Measurements from ENCODE around the gene RNF11.
A peak's percentile ranks its signal among the peaks of the same experiment; 100 is the strongest.

RNF11 gene

DNA sequence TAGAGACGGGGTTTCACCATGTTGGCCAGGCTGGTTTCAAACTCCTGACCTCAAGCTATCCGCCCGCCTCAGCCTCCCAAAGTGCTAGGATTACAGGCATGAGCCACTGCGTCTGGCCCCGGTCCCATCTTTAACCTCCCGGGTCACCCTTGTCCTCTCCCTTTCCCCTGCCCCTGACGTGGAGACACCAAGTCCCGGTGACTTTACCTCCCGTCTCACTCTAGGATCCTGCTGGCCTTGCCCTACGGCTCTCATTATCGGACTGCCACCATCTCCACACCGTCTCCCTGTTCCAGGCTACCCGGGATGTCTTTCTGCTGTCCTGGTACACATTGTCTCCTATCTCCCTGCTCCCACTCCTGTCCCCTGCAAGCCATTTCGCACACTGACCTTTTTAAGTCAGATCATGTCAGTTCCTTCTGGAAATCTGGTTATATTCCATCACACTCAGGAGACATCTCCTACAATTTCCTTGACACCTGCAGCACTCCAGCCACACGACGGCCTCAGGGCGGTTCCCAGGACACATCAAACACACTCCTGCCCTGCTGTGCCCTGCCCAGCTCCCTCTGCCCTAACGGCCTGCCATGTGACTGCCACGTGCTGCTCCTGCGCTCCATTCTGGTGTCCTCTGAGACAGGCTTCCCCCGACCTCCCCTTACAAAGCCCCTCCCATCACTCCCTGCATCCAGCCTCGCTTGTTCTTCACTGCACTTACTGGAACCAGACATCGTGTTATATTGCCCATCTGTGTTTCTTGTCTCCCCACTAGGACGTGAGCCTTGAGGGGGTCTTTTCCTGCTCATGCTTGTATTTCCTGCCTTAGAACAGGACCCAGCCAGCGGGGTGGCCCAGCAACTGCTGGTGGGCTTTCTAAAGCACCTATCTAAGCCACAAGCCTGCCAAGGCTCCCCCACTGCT lies 61.6 kb downstream of the RNF11 start:
- DNase-seq: no peak

DNA sequence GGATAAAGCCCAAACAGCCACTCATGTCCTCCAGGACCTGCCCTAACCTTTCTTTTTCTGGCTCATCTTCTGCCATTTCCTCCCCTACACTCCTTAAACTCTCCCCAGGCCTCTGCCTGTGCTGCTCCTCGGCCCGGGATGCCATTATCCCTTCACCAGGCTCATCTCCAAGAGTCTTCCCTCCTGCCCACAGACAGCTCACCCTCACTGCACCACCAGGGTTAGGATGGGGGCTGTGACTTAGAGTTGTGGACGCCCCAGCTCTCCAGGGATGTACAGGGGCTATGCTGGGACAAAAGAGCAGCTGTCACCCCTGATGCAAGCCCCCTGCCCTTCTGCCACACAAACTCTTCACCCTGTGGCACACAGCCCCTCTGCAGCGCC lies 62.2 kb downstream of the RNF11 start:
- no peak for DNase-seq

DNA sequence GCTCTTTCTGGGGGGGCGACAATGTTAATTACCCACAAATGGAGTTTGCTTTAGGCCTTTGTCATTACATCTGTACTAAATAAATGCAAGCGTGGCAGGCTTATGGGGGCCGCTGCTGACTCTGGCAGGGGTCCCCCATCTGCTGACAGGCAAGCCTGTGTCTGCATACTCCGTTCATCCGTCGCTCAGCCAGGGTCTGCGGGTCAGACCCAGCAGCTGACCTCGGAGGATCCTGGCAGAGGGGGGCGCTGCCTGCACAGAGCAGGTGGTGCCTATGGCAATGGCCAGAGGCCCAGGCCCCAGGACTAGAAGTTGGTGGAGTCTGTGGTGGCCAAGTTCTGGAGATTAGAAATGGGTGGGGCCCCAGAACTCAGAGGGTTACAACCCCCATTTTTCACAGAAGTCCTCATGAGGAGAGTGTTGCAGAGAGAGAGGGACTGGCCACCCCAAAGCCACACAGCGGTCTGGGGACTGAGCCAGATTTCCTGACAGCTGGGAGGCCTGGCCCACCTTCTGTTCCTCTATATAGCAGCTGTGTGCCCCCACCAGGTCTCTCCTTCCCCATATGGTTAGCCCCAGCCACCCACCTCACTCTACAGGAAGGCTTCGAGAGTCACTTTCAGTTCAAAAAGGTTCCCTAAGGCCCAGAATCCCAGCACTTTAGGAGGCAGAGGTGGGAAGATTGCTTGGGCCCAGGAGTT lies 63.3 kb downstream of the RNF11 start:
- no peak for DNase-seq

- no peak for DNase-seq
These were observed 64.1 kb downstream of the RNF11 start for GRCh38 chr1:51299981-51300670.

GRCh38 chr1:51301152-51301843 lies 65.2 kb downstream of the RNF11 start:
- no peak for DNase-seq

DNA sequence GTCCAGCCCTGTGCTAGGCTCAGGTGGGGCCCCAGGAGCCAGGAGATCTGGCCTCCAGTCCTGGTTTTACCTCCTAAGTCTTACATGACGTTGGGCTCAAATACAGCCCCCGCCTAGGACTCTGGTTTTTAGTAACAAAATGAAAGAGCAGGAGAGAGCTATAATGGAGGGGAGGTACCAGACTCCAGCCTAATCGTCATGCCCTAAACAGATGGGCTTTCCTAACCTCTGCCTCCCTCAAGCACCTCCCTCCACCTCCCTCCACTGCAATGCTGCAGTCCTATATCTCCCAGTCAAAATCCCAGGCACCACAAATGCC lies 65.7 kb downstream of the RNF11 start:
- no peak for DNase-seq

DNA sequence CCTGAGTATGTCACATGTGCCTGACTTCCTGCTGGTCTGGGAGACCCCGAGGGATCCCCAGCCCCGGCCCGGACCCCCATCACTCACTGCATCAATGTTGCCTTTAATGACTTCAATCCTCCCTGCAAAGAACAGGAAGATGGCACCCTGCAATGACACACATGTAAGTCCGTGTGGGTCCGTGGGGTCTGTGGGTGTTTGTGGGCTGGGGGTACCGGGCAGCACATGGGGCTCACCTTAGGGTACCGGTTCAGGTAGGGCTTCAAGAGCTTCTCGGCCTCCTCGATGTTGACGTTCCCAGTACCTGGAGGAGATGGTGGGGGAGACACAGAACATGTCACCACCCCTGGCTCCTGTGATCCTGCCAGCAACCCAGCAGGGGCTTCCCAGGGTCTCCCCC lies 66.2 kb downstream of the RNF11 start:
- DNase-seq: no peak

DNA sequence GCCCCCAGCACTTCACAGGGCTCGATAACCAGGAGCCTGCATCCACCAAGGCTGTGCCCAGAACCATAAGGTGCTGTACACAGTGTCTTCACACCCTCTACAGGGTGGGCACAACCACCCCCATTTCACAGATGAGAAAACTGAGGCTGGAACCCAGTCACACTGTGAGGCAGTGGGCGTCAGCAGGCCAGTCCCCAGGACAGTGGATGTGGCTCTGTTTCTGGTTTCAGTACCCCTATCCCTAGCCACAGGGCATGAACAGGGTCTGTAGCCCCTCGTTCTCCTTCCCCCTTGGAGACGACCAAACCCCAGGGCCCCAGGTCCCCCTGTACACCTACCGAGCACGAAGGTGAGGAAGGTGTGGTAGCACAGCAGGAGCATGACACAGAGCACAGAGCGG lies 66.7 kb downstream of the RNF11 start:
- no peak for DNase-seq

DNA sequence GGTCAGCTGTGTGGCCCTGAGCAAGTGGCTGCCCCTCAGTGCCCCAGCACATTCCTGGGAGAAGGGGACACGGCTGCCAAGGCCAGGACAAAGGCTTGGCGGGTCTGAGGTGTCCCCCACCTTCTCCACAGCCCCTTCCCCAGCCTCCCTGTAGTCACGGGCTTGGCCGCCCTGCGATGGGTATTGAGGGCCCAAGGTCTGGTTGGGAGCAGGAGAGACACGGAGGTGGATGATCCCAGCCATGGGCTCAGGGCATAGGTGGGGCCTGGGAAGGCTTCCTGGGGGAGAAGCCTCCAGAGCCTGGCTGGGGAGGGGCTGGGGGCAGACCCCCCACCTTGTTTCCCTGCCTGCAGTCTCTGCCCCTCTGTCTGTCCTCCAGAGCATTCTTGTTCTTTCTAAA lies 67.2 kb downstream of the RNF11 start:
- no peak for DNase-seq

- DNase-seq: peak; percentile 3 to 21
These were observed 67.7 kb downstream of the RNF11 start for GRCh38 chr1:51303751-51304251.

- no peak for DNase-seq
These were observed 68.3 kb downstream of the RNF11 start for GRCh38 chr1:51304360-51304759.

- no peak for DNase-seq
These were observed 69.3 kb downstream of the RNF11 start for GRCh38 chr1:51305371-51305823.

DNA sequence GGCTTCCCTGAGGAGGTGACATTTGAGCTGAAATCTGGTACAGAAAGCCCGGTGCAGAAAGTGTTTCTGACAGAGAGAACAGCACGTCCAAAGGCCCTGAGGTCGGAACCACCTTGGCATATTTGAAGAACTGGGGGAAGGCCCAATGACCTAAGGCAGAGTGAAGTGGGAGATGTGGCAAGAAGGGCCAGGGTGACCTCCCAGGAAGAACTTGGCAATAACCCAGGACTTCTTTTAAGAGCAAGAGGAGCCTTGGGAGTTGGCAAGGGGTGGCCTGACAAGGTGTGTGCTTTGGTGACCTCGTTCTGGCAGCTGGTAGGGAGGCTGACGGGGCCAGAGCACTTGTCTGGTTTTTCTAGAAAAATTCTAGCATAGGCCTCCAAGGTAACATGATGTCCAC lies 70.9 kb downstream of the RNF11 start:
- DNase-seq: no peak

GRCh38 chr1:51308636-51309035 lies 72.6 kb downstream of the RNF11 start:
- DNase-seq: no peak

- no peak for DNase-seq
These were observed 73.2 kb downstream of the RNF11 start for GRCh38 chr1:51309291-51309690.

GRCh38 chr1:51310871-51311613 lies 75.0 kb downstream of the RNF11 start:
- DNase-seq: no peak

GRCh38 chr1:51311826-51312225 lies 75.8 kb downstream of the RNF11 start:
- no peak for DNase-seq

DNA sequence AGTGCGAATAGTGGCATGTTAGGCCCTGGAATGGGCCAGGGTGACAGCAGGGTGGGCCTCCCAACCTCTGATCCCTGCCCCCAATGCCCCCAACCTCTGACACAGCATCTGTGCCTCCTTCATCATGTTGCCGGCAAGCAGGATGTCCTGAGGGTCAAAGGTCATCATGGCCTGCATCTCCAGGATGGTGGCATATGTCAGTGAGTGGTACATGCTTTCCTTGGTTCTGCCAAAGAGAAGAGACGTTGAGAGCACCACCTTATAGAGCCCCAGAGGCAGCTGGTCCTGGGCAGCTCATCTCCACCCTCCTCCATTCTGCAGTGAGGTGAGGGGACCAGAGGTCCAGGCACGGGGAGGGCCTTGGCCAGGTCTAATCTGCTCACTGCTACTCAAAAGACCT lies 76.6 kb downstream of the RNF11 start:
- DNase-seq: no peak

DNA sequence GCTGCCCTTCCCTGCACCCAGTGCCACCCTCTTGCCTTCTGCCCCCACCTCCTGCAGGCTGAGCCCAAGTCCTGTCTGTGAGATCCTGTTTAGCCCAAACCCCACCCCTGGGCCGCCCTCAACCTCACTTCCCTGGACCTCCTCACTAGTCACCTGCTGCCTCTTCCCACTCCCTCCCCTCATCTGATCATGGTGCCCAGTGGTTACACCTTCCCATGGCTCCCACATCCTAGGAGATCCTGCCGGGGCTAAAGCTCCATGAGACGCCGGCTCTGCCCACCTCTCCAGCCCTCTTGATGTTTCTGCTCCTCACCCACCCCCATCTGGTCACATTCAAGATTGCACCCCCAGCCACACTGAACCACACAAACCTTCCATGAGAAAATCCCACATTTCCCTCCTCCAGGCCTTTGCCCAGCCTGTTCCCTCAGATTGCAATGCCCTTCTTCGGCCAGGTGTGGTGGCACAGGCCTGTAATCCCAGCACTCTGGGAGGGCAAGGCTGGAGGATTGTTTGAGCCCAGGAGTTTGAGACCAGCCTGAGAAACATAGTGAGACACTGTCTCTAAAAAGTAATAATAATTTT lies 77.3 kb downstream of the RNF11 start:
- no peak for DNase-seq

- DNase-seq: no peak
These were observed 78.1 kb downstream of the RNF11 start for GRCh38 chr1:51313961-51314777.

DNA sequence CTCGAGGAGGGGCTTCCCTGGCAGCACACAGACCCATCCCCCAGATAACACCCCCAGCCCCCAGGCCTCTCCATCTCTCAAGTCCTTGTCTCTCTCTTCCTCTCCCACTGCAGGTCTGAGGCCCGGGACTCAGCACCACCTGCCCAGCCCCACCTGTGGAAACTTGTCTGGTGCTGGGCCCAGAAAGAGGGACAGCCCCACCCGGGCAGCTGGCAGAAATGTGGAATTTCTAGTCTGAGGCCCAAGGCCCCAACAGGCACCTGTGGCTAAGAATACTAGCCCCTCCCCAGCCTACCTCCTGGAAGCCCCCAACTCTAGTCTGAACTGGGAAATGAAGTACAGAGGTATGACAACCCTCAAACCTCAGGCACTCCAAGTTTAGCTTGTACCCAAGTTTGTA lies 78.9 kb downstream of the RNF11 start:
- no peak for DNase-seq
